GM19452 (cell line): ENCODE data around the gene RRAGA.
"Not testable (repeated sequence)": the region's sequence is repeated elsewhere in the genome, so short reads cannot be mapped to it uniquely, and the experiment has no call there.

Experiments
- ATAC-seq: cut with Tn5 transposase; IDR thresholded peaks from one replicate; pipeline ENCODE4 v1.9.1; 2021; ENCODE audit not compliant: unreplicated experiment

Gene RRAGA

GRCh38 chr9:19074836-19075235 is 25.6 kb downstream of the RRAGA start:
- ATAC-seq, result no peak

- no peak for ATAC-seq
Observed at GRCh38 chr9:19085295-19085694, 36.1 kb downstream of the RRAGA start.

DNA sequence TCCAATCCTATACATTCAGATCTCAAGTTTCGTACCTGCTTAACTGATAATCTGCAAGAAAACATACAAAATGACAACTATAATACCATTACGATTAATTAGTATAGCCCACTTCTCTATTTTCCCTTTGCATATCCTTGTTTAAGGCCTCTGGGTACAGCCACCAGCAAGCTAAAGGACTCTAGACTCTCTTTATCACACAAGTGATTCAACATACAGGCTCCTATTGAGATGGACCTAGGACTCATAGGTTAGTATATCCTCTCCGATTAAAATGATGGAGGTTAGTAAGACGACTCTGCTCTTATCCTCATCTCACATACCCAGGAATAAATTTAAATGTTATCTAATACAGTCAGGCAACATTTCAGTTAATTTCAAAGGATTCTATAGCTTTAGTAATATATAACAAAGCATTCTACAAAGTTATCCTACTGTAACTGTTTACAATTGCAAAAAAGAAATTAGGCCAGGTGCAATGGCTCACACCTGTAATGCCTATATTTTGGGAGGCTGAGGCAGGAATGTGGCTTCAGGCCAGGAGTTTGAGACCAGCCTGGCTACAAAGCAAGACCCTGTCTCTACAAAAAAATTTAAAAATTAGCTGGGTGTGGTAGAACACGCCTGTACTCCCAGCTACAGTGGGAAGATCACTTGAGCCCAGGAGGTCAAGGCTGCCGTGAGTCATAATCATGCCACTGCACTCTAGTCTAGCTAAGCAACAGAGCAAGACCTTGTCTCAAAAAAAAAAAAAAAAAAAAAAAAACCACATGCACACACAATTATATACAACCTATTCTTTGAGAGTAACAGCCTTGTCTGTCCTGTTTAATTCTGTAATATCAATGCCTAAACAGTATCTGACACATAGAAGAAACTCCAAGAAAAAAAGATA is 38.1 kb downstream of the RRAGA start:
- no peak for ATAC-seq

DNA sequence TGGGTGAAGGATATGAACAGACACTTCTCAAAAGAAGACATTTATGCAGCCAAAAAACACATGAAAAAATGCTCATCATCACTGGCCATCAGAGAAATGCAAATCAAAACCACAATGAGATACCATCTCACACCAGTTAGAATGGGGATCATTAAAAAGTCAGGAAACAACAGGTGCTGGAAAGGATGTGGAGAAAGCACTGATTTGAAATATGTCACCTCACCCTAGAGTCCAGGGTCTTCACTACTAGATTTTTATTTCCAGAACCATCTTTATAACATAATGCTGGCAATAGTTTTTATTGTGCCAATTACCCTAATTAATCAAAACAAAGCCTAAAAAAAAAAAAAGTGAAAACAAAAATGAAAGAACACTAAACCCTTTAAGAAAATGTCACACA is 48.2 kb downstream of the RRAGA start:
- ATAC-seq, result not testable (repeated sequence)
